Nephron progenitor cell (in vitro differentiated cells): ENCODE results near the gene KIF1A.

Experiments
- DNase-seq: peaks from one replicate; pipeline ENCODE4 v3.0.0; 2021
- H3K27ac Mint-ChIP-seq: 2 replicates; pipeline ENCODE4 v1.8.0; 2021; ENCODE audit warnings: mild to moderate bottlenecking, moderate library complexity, mixed read lengths
- H3K27me3 Mint-ChIP-seq: 2 replicates; pipeline ENCODE4 v1.8.0; 2021; ENCODE audit warnings: mild to moderate bottlenecking, low read depth, mixed read lengths; ENCODE audit not compliant: poor library complexity
- H3K36me3 Mint-ChIP-seq: 2 replicates; pipeline ENCODE4 v1.8.0; 2021; ENCODE audit warnings: low read depth, mixed read lengths
- H3K4me1 Mint-ChIP-seq: 2 replicates; pipeline ENCODE4 v1.8.0; 2021; ENCODE audit warnings: mixed read lengths
- H3K4me3 Mint-ChIP-seq: 2 replicates; pipeline ENCODE4 v1.8.0; 2021; ENCODE audit warnings: mild to moderate bottlenecking, moderate library complexity, mixed read lengths
- H3K9me3 Mint-ChIP-seq: 2 replicates; pipeline ENCODE4 v1.8.0; 2021; ENCODE audit warnings: mild to moderate bottlenecking, moderate library complexity, mixed read lengths
- CTCF ChIP-seq: fragments of 200-600 bp; sonication (generic); IDR thresholded peaks from 2 replicates; pipeline ENCODE4 v1.5.0; 2021; ENCODE audit warnings: antibody characterized with exemption

KIF1A gene

GRCh38 chr2:240823449-240824336 lies 3.7 kb upstream of the KIF1A start:
- TF ChIP-seq CTCF = no peak
- Mint-ChIP-seq H3K4me1 (peaks cover 5% of the 10 kb centered on the region), H3K9me3 (peaks cover 19% of the 10 kb centered on the region), H3K27me3 (peaks cover 84% of the 10 kb centered on the region), H3K4me3 (no peak overlapping the region), H3K27ac (no peak overlapping the region), H3K36me3 (no peaks in the 10 kb centered on the region)
- DNase-seq = no peak

- H3K4me3 Mint-ChIP-seq = no peak overlapping the region
- H3K27ac Mint-ChIP-seq = no peak overlapping the region
- H3K27me3 Mint-ChIP-seq = peaks cover 84% of the 10 kb centered on the region
- peaks cover 5% of the 10 kb centered on the region for H3K4me1 Mint-ChIP-seq
- no peak for TF ChIP-seq CTCF
- DNase-seq = no peak
- H3K9me3 Mint-ChIP-seq = peaks cover 19% of the 10 kb centered on the region
- no peaks in the 10 kb centered on the region for H3K36me3 Mint-ChIP-seq
Observed at GRCh38 chr2:240822280-240822847, 2.3 kb upstream of the KIF1A start.

GRCh38 chr2:240821429-240821778 lies 1.4 kb upstream of the KIF1A start:
- peaks cover 82% of the 10 kb centered on the region for H3K27me3 Mint-ChIP-seq
- no peaks in the 10 kb centered on the region for H3K36me3 Mint-ChIP-seq
- no peak for DNase-seq
- peak overlapping the region; percentile 64 for H3K4me3 Mint-ChIP-seq
- TF ChIP-seq CTCF = no peak
- peaks cover 5% of the 10 kb centered on the region for H3K4me1 Mint-ChIP-seq
- H3K9me3 Mint-ChIP-seq = peaks cover 19% of the 10 kb centered on the region
- no peak overlapping the region for H3K27ac Mint-ChIP-seq

GRCh38 chr2:240820607-240821428 lies 799 bp upstream of the KIF1A start:
- TF ChIP-seq CTCF = no peak
- Mint-ChIP-seq H3K4me3 (peak overlapping the region; percentile 64), H3K36me3 (no peaks in the 10 kb centered on the region), H3K4me1 (peaks cover 5% of the 10 kb centered on the region), H3K27me3 (peaks cover 82% of the 10 kb centered on the region), H3K9me3 (peaks cover 19% of the 10 kb centered on the region), H3K27ac (no peak overlapping the region)
- DNase-seq = peak; percentile 43

GRCh38 chr2:240819126-240819857 lies 727 bp downstream of the KIF1A start:
- TF ChIP-seq CTCF = no peak
- H3K36me3 Mint-ChIP-seq = no peaks in the 10 kb centered on the region
- H3K27ac Mint-ChIP-seq = no peak overlapping the region
- H3K9me3 Mint-ChIP-seq = peaks cover 25% of the 10 kb centered on the region
- peaks cover 5% of the 10 kb centered on the region for H3K4me1 Mint-ChIP-seq
- H3K27me3 Mint-ChIP-seq = peaks cover 71% of the 10 kb centered on the region
- H3K4me3 Mint-ChIP-seq = peak overlapping the region; percentile 72
- peak; percentile 60 for DNase-seq
